Measurements from ENCODE around the gene SMARCB1. TPM values are rescaled to one million over a fixed set of nuclear protein-coding genes. Genes with fewer than 3 reads are reported as not detected.

SMARCB1 gene
- total and polyA plus RNA-seq, 10 donors, result 64.2 to 166 (median 85.8) TPM

DNA sequence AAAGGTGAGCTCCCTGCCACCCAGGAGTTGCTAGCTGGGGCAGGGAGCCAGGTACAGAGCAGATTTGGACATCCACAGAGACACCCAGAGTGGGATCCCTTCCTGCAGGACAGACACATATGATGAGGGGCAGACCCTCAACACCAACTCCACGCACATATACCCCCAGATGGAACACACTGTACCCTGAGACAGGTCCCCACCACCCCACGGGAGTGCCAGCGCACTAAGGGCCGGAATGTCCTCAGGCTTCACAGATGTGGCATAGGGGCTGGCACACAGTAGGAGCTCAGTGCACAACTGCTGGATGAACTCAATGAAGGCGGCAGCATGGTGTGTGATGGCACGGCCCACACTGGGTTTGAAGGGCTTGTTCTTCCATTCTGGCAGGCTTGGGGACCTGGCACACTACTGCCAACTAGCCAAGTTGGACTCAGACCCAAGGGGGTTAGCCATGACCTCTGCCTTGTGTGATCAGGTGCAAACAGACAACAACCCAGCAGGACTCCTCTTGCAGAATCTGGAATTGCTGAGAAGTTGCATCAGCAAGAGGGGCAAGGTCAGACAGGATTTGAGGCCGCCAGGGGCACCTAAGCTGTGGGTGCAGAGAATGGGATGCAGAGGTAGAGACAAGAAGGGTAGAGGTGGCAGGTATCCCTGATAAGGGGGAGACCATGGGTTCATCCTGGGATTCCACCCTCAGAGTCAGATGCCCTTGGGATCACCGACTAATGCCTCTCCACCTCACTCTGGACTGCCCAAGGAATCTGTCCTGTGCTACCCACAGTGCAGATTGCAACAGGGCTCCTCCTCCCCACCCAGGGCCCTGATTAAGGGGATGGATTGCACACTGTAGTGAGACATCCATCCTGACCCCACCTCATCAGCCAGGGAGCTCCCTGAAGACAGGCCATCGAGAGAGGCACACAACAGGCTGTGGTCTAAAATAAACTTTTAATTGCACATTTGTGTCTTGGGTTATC, 21.6 kb upstream of the SMARCB1 start:
- TF ChIP-seq POLR2AphosphoS5 (IDR thresholded peaks at IDR 0.05) (no peak), POLR2A (IDR thresholded peaks at IDR 0.05) (no peak)
- TF ChIP-seq, protein P1, sequence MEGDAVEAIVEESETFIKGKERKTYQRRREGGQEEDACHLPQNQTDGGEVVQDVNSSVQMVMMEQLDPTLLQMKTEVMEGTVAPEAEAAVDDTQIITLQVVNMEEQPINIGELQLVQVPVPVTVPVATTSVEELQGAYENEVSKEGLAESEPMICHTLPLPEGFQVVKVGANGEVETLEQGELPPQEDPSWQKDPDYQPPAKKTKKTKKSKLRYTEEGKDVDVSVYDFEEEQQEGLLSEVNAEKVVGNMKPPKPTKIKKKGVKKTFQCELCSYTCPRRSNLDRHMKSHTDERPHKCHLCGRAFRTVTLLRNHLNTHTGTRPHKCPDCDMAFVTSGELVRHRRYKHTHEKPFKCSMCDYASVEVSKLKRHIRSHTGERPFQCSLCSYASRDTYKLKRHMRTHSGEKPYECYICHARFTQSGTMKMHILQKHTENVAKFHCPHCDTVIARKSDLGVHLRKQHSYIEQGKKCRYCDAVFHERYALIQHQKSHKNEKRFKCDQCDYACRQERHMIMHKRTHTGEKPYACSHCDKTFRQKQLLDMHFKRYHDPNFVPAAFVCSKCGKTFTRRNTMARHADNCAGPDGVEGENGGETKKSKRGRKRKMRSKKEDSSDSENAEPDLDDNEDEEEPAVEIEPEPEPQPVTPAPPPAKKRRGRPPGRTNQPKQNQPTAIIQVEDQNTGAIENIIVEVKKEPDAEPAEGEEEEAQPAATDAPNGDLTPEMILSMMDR (IDR thresholded peaks at IDR 0.05 in 8 of 11, conservative IDR thresholded peaks at IDR 0.05 in 3 of 11), result no peak
- Histone ChIP-seq H3K4me1 (peaks cover 38 to 92% (median 66%) of the 10 kb centered on the region in 6 donors), H3K4me3 (no peak overlapping the region), H3K27me3 (replicated peaks in 1 of 7) (no peaks in the 10 kb centered on the region), H3K9me3 (no peaks in the 10 kb centered on the region), H3K27ac (peak overlapping the region in 1 of 8 donors; percentile 55), H3K36me3 (peaks cover 0 to 19% (median 0%) of the 10 kb centered on the region in 6 donors)
- WGBS, 5 donors, result 87 to 93% (median 92%) methylated on average over 5 to 9 of the region's 9 CpGs
- no peak for DNase-seq
- intact Hi-C loops (cut with DNase I; ENCODE audit: low total_unique reads), result no loop called here

DNA sequence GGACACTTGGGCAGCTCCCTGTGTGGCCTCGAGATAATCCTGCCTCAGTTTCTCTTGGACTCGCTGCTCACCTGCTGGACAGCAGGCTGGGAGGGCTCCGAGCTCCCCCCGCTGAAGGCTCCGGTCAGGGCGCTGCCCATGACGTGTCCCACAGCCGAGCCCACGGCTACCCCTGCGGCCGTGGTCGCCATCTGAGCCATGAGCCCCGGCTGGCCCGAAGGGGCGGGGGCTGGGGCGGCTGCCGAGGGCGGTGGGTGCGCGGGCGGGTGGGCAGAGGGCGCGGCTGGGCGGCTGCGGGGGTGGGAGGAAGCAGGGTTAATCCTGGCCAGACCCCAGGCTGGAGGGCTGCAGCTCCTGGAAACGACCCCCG, 19.5 kb upstream of the SMARCB1 start:
- no peak for TF ChIP-seq POLR2A (IDR thresholded peaks at IDR 0.05)
- TF ChIP-seq, protein P1 (IDR thresholded peaks at IDR 0.05 in 8 of 11, conservative IDR thresholded peaks at IDR 0.05 in 3 of 11), result no peak
- no peak for TF ChIP-seq POLR2AphosphoS5 (IDR thresholded peaks at IDR 0.05)
- H3K9me3 ChIP-seq, result no peaks in the 10 kb centered on the region
- H3K4me1 ChIP-seq, result peaks cover 45 to 99% (median 86%) of the 10 kb centered on the region in 6 donors
- 6 to 14% (median 6%) methylated on average over 4 to 27 of the region's 27 CpGs for WGBS, 5 donors
- intact Hi-C loops (cut with DNase I; ENCODE audit: low total_unique reads), result no loop called here
- H3K4me3 ChIP-seq, result peak overlapping the region; percentile 49 to 91 (median 74)
- peaks cover 0 to 19% (median 0%) of the 10 kb centered on the region in 6 donors for H3K36me3 ChIP-seq
- H3K27me3 ChIP-seq (replicated peaks in 1 of 7), result peaks cover 0 to 2% (median 0%) of the 10 kb centered on the region in 7 donors
- no peak for DNase-seq
- H3K27ac ChIP-seq, result peak overlapping the region; percentile 80 to 92 (median 84)

DNA sequence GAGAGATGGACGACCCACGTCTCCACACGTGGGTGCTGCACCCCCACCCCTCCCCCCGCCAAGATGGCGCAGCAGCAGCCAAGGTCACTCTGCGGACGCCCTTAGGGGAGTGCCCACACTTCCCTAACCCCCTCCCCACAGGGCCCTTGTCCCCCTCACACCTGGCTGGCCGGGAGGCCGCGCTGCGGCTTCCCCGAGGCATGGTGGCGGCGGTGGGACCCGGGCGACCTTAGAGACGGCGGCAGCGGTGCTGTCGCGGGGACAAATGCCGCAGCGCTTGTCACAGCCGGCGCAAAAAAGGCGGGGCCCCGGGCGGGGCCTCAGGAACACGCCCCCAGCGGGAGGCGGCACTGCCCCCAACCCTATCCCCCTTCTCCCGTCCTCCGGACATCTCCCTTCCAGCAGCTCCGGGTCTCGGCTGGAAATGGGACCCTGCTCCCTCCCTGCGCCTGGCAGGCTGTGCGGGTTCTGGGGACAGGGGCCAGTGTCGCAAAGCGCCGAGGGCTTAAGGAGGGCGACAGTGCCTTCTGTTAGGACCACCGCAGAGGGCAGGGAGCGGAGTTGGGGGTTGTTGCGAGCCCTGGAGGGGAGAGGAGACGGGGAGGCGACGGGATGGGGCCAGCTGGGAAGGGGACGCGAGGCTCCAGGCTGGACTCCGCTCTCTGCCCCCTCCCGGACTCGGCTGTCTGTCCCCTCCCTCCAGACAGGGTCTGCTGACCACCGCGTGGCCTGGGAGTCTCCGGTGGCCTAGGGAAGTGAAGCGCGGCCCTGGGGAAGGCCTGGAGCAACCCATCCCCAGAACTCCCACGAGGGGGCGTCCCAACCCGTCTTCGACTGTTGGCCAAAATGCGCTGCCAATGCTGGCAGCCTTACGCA, 18.9 kb upstream of the SMARCB1 start, which contains the start of gene CHCHD10:
Gene CHCHD10 (minus strand): TSS at position 300 of the 876 bp plus-strand sequence. CDS start 98 bp downstream, at position 202.
- peak; percentile 95 for DNase-seq
- peak within 1 kb of the TSS; percentile 80 to 92 (median 84) for H3K27ac ChIP-seq
- no peaks in the 10 kb centered on the region for H3K9me3 ChIP-seq
- peak within 1 kb of the TSS; percentile 49 to 91 (median 74) for H3K4me3 ChIP-seq
- 1 to 4% (median 1%) methylated on average over 15 to 63 of the region's 63 CpGs for WGBS, 5 donors
- intact Hi-C loops (cut with DNase I; ENCODE audit: low total_unique reads), result no loop called here
- H3K4me1 ChIP-seq, result peaks cover 43 to 98% (median 85%) of the 10 kb centered on the region in 6 donors
- peaks cover 0 to 8% (median 0%) of the 10 kb centered on the region in 7 donors for H3K27me3 ChIP-seq (replicated peaks in 1 of 7)
- H3K36me3 ChIP-seq, result peaks cover 0 to 19% (median 0%) of the 10 kb centered on the region in 6 donors
- TF ChIP-seq POLR2A (IDR thresholded peaks at IDR 0.05) (peak in 1 of 3 donors; percentile 70), POLR2AphosphoS5 (IDR thresholded peaks at IDR 0.05) (peak; percentile 81 to 89 (median 88))
- TF ChIP-seq, protein P1 (IDR thresholded peaks at IDR 0.05 in 8 of 11, conservative IDR thresholded peaks at IDR 0.05 in 3 of 11), result peak; percentile 60 to 91 (median 83)
